GM04503 (cell line): Measurements from ENCODE around the gene ARPC2.
"Not testable (repeated sequence)": the region's sequence is repeated elsewhere in the genome, so short reads cannot be mapped to it uniquely, and the experiment has no call there.

Experiments used
- DNase-seq: peaks from one replicate; pipeline ENCODE4 v3.0.0-alpha.2; 2012; ENCODE audit warnings: low read depth

ARPC2 gene

GRCh38 chr2:218216674-218217359, at the start of gene ARPC2:
Gene ARPC2, plus strand, starts transcription at chr2:218217189. Its CDS starts 282 bp downstream, at chr2:218217471.
- DNase-seq, result peak; percentile 63

GRCh38 chr2:218168016-218168415, 49.0 kb upstream of the ARPC2 start:
- DNase-seq, result no peak

DNA sequence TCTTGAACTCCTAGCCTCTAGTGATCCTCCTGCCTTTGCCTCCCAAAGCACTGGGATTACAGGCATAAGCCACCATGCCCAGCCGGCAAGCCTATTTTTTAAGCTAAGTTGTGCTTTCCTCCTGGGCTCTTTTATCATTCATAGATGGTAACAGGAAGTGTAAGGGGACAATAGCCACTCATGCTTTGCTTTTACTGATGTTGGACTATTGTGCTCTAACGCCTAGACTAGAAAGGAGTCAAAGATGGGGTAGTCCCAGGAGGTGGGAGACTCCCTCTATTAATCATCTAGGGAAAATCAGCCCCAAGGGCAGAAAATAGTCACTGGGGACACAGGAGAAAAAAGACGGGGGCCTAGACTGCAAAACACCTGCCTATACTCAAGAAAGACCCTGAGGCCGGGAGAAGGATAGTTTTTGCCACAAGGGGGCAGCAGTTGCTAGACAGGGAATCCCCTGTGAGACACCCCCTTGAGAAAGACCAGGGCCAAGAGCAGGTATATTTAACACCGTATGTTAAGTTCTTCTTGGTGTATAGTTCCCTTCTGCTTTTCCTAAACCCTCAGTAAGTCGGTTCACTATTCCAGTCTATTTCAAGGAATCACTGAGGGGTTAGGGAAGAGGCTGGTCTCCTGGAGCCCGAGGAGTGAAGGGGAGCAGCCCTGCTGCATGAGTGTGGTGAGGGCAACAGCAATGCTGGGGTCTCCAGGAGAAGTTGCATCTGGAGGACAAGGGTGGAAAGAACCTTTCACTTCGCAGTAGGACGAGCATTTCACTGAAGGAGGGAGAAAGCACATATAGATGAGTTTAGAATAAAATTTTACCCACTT, 48.1 kb upstream of the ARPC2 start:
- DNase-seq, result no peak

DNA sequence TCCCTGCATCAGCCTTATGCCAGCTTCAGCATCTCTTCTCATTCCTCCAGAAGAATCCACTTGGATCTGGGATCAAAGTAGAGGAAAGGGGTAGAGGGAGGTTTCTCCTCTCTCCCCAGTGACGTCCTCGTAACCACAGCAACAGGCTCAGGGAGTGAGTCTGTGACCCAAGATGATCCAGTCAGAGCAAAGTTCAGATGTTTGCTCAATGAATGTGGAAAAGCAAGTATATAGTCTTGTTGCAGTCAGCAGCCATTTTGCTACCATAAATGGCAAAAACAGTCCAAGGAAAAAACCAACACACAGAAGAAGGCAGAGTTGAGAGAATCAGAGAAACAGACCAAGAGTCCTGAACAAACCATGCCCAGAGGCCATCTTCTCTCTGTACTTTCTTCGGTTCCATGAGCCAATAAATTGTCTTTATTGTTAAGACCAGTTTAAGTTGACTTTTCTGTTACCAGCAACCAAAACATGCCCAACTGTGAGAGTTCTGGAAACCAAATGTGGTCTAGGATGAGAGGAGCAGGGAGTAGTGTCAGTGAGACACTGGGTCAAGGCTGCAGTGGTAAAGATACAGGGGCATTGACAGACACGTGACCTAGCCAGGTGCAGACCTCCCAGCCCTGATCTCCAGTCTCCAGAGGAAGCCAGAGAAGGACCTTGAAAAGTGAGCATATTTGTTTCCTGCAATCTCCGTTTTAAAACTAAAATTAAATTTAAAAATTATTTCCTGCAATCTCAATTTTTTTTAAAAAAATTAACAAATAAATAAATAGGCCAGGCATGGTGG, 47.0 kb upstream of the ARPC2 start:
- no peak for DNase-seq

DNA sequence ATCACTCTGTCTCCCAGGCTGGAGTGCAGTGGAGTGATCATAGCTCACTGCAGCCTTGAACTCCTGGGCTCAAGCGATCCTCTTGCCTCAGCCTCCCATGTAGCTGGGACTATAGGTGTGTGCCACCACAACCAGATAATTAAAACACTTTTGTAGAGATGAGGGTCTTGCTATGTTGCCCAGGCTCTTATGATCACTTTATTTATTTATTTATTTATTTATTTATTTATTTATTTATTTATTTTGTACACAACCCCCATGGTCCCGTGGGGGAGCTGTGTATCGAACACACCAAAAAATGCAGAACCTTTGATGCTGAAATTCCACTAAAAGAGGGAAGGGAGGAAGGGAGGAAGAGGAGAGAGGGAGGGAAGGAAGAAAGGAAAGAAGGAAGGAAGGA, 45.2 kb upstream of the ARPC2 start:
- DNase-seq, result not testable (repeated sequence)

DNA sequence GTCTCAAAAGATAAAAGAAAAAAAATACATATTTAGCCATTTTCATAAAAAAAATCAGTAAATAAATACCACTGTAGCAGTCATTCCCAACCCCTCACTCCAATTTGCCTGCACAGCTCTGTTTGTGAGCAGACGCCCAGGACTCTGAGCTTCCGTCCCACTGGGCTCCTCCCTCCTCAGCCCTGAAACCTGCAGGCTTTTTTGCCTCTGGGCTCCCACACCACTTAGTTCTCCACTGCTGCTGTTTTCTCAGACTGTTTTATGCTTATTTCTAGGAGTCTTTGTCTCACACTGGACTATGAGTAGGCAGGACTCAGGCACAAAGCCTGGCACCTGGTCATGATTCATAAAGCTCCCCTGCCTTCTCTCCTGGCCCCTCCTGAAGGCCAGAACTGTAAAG, 44.1 kb upstream of the ARPC2 start:
- no peak for DNase-seq

DNA sequence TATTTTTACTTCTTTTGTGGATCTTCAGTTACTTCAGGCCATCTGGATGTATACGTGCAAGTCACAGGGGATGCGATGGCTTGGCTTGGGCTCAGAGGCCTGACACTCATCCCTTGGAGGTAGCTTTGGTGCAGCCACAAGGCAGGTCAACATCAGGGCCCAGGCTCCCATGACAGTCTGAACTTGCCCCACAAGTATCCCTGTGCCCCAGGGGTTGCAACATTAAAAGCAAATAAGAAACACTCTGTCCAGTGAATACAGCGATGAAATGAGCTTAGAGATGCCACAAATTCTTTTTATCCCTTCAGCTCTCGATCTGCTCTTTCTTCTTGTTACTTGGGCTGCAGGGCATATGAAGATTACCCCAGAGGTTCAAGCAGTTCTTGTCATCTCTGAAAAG, 37.2 kb upstream of the ARPC2 start:
- DNase-seq, result no peak

DNA sequence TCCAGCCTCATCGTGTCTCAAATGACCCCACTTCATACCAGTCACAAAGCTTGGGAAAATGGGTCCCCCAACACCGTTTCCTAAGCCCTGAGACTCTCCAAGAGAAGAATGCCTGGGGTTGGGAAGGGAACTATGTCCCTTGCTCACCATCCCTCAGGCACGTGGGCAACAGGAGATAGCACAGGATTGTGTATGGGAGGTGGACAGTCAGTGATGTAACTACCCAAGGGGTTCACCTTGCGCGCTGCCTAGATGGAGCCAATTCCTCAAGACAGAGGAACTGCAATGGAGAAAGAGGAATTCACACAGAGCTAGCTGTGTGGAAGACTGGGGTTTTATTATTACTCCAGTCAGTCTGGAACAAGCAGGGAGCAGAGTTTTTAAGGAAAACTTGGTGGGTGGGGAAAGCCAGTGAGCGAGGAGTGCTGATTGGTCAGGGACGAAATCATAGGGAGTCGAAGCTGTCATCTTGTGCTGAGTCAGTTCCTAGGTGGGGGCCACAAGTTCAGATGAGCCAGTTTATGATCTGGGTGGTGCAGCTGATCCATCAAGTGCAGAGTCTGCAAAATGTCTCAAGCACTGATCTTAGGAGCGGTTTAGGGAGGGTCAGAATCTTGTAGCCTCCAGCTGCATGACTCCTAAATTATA, 36.4 kb upstream of the ARPC2 start:
- DNase-seq, result no peak

DNA sequence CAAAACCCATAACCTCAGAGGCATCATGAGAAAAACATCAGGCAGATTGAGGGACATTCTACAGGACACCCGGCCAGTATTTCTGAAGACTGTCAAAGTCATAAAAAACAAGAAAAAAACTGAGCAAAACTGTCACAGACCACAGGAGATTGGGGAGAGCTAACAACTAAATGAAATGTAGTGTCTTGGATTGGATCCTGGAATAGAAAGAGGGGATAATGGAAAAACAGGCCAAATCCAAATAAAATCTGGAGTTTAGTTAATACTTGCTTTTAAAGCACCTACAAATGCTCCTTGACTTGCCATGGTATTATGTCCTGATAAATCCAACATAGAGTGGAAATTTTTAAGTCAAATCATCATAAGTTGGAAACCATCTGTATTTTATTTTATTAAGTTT, 32.7 kb upstream of the ARPC2 start:
- no peak for DNase-seq

- no peak for DNase-seq
Observed at GRCh38 chr2:218186355-218186766, 30.6 kb upstream of the ARPC2 start.

DNA sequence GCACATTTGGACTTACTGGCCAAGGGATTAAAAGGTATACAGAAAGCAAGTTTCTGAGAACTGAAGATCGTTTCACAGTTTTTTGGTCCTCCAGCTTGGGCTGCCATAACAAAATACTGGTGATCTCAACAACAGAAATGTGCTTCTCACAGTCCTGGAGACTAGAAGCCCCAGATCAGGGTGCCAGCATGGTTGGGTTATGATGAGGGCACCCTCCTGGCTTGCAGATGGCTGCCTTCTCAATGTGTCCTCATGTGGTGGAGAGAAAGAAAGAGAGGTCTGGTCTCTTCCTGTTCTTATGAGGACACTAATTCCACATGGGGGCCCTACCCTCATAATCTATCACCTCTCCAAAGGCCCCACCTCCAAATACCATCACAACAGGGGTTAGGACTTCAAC, 30.1 kb upstream of the ARPC2 start:
- DNase-seq, result no peak

DNA sequence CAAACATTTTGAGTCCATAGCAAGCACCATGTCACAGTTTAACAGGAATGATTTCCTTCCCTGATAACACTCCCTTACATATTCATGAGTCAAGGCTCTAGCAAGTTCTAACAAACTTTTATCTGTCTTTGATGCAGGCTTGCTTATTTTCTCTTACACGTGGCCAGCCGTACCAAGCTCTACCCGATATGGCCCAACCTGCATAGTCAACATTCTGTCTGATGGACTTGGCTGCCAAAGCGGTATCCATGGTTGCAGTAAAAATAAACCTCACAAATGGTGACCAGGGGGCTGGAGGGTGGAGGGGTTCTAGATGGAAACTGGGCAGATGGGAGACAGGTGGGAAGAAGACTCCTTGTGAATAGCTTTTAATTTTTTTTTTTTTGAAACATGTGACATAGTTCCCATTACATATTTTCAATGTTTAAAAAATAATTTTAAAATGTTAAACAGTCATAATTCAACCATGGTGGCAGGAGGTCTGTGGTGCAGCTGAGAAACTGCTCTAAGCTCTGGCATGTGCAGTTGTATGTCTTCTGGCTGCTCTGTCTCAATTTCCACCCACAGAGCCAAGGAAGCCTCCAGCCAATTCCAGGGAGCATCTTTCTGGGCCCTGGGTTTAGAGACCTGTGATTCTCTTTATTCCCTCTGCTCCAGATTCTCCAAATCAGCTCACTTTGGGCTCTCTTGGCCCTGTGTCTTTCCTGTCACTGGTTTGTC, 29.5 kb upstream of the ARPC2 start:
- no peak for DNase-seq

DNA sequence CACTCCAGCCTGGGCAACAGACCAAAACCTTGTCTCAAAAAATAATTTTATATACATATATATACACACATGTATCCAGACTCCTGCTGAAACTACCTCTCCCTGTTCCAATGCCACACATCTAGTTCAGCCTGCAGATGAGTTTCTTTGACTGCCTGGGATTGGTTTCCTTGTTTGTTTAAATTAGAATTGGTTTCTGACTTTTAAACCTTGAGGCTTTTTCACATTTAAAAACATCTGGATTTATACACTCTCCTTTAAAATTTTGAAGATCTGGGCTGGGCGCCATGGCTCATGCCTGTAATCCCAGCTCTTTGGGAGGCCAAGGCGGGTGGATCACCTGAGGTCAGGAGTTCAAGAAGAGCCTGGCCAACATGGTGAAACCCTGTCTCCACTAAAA, 28.5 kb upstream of the ARPC2 start:
- DNase-seq, result no peak

DNA sequence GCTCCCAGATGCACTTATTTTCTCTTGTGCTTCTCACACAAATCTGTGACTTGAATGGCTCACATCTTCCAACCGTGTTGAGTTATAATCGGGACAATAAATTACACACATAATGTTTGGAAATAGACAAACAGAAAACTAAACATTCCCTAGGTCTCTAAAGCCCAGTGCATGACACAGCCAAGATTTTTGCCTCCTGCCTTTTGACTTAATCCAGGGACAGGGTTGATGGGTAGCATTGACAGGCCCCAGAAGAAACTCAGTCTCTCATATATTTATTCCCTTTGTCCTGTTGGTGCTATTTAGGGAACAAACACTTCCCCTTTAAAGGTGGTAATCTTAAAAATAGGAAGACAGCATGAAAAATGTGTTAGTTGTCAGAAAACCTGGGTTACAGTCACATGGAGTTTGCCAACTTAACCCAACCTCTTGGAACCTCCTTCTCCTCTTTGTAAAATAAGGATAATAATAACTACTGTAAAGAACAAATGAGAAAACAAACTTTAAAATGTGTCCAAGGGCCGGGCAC, 24.0 kb upstream of the ARPC2 start:
- no peak for DNase-seq

DNA sequence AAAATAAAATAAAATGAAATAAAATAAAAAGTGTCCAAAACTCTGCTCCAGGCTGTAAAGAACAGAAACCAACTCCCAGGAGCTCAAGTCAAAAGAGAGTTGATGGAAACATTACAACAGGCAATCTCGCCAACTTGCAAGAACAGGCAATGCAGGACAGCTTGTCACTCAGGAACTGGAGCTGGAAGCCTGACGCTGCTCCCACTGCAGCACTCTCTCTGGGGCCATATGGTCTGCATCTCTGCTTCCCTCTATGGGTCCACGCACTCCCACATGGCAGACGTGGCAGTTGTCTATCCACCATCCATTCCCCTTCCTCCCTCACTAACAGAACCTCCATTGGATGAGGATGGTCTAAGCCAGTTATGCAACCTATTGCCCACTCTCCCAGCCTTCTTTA, 23.3 kb upstream of the ARPC2 start:
- DNase-seq, result no peak

GRCh38 chr2:218194880-218195279, 22.1 kb upstream of the ARPC2 start:
- no peak for DNase-seq

DNA sequence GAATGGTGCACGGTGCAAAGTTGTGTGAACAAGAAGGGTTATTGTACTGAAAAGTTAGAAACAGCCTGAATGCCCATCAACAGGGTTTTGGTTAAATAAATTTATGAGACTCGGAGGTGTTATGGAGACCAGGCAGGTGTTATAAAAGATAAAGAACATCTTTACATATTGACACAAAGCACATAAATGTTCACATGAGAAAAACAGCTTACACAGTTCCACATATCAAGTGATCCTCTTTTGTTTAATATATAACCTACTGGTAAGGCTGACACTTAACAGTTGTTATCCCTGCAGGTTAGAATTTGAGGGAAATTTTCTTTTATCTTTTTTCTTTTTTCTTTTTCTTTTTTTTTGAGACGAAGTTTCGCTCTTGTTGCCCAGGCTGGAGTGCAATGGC, 20.0 kb upstream of the ARPC2 start:
- no peak for DNase-seq

DNA sequence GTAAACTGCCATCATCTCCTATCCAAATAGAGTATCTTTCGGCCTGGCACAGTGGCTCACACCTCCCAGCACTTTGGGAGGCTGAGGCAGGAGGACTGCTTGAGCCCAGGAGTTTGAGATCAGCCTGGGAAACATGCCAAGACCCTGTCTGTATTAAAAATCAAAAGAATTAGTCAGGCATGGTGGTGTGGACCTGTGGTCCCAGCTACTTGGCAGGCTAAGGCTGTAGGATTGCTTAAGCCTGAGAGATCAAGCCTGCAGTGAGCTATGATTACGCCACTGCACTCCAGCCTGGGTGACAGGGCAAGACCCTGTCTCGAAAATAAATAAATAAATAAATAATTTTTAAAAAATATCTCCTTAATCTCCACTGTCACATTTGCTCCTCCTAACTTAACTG, 14.7 kb upstream of the ARPC2 start:
- no peak for DNase-seq

- DNase-seq, result no peak
Observed at GRCh38 chr2:218209078-218209477, 7.9 kb upstream of the ARPC2 start.

DNA sequence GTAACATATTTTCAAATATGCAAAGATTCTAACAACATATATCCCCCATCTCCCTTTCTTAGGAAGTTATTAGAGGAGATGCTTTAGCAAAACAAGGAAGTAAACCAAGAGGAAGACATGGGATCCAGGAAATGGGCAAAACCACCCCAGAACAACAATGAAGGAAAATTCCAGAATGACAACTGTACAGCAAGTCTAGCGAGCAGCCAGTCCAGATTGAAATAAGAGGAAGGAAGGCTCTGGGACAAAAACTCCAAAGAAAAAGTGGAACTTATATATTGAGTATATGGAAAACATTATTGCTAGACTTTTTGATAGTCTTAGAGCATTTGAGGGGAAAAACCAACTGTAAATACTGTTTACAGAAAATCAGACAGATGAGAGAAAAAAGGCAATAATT, 2.9 kb upstream of the ARPC2 start:
- no peak for DNase-seq

GRCh38 chr2:218216336-218216673, 684 bp upstream of the ARPC2 start:
- DNase-seq, result no peak
